Stomach smooth muscle (tissue), 2 donors: ENCODE results near the gene EPHB1.
"Not testable (repeated sequence)": the region's sequence is repeated elsewhere in the genome, so short reads cannot be mapped to it uniquely, and the experiment has no call there.

Experiments used
- H3K27ac ChIP-seq: one replicate; pipeline ENCODE4 v1.7.0; 2013; ENCODE audit warnings: mild to moderate bottlenecking, low read length, inconsistent platforms
- H3K27me3 ChIP-seq, 2 donors: one replicate each; pipeline ENCODE4 v1.7.0; 2013; ENCODE audit warnings: low read length in 2 of 2; ENCODE audit not compliant: insufficient read depth in 2 of 2, control insufficient read depth in 1 of 2
- H3K36me3 ChIP-seq, 2 donors: one replicate each; pipeline ENCODE4 v1.7.0; 2013; ENCODE audit warnings: low read length in 2 of 2; ENCODE audit not compliant: control insufficient read depth in 2 of 2, insufficient read depth in 2 of 2
- H3K4me1 ChIP-seq: one replicate; pipeline ENCODE4 v1.7.0; 2013; ENCODE audit warnings: low read length; ENCODE audit not compliant: control insufficient read depth, insufficient read depth
- H3K4me3 ChIP-seq, 2 donors: one replicate each; pipeline ENCODE4 v1.7.0; 2013; ENCODE audit warnings: low read length in 2 of 2
- H3K9ac ChIP-seq, 2 donors: one replicate each; pipeline ENCODE4 v1.7.0; 2013; ENCODE audit warnings: low read length in 2 of 2, mild to moderate bottlenecking in 1 of 2
- H3K9me3 ChIP-seq, 2 donors: one replicate each; pipeline ENCODE4 v1.7.0; 2013; ENCODE audit warnings: low read length in 2 of 2; ENCODE audit not compliant: control insufficient read depth in 2 of 2
- donor health status: healthy.
- donor health status: Pancreatic carcinoma.

The EPHB1 gene

GRCh38 chr3:135114551-135114950, 319.5 kb downstream of the EPHB1 start:
- not testable (repeated sequence) for H3K9me3 ChIP-seq, H3K4me3 ChIP-seq, H3K9ac ChIP-seq, H3K4me1 ChIP-seq, H3K36me3 ChIP-seq, H3K27ac ChIP-seq, H3K27me3 ChIP-seq

DNA sequence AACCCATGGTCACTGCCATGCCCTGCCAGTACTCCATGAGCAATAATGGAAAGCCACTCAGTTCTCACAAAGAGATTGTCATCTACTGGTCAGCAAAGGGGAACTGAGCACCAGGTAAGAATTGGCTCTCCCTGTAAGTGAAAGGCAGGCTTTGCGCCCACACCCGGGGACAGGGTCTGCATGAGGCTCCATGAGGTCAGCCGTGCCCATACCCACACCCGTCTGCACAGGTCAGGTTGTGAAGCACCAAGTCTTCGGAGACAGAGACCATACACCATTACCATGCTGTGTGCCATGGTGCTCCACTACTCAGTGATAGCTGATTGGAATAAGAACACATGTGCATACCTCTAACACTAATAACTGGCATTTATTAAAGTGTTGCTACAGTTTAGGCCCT, 322.9 kb downstream of the EPHB1 start:
- Histone ChIP-seq H3K27me3 (no peaks in the 10 kb centered on the region), H3K4me1 (no peaks in the 10 kb centered on the region), H3K36me3 (no peaks in the 10 kb centered on the region), H3K9me3 (no peaks in the 10 kb centered on the region), H3K27ac (no peak overlapping the region), H3K9ac (no peak overlapping the region), H3K4me3 (no peak overlapping the region)

DNA sequence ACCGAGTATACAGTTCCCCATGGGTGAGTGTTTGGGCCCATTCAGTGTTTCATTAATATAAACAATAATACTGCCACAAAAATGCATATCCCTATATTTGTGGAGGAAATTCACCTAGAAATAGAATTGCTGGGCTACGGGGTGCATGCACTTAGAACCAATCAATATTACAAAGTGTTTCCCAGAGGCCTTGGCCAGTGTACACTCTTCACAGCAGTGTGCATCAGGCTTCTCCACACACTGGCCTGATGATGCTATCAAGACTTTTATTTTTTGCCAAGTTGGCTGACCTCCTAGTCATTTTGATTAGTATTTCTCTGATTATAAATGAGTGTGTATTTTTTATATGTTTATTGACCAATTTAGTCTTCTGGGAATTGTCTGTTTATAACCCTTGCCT, 323.7 kb downstream of the EPHB1 start:
- H3K27ac ChIP-seq, result no peak overlapping the region
- H3K9me3 ChIP-seq, result no peaks in the 10 kb centered on the region
- no peak overlapping the region for H3K4me3 ChIP-seq
- no peaks in the 10 kb centered on the region for H3K36me3 ChIP-seq
- no peaks in the 10 kb centered on the region for H3K4me1 ChIP-seq
- H3K9ac ChIP-seq, result no peak overlapping the region
- H3K27me3 ChIP-seq, result no peaks in the 10 kb centered on the region

DNA sequence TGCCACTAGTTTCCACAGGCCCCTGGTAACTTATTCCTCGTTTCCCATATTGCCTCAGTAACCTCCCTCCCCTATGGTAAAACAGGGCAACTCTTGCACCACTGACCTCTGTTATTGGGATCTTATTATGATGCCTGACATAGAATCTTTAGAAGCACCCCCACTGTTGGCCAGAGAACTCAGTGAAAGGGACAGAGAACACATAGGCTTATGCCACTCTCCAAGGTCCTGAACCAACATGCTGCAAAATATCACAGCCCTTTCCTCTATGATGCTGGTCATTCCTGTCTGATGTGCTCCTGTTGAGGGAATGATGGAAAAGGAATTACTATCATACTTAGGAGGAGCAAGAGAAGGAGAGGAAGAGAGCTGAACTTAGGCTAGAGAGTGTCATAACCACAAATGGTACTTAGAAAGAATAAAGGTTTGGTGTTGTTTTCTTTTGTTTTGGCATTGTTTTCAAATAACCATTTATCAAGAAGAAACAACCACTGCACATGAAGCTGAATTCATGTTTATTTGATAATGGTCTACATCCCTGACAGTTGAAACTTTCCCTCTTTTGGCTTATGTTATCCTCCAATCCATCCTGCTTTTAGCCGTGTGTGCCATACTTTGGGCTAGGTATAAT, 330.2 kb downstream of the EPHB1 start:
- Histone ChIP-seq H3K27me3 (no peaks in the 10 kb centered on the region), H3K27ac (no peak overlapping the region), H3K36me3 (no peaks in the 10 kb centered on the region), H3K4me3 (no peak overlapping the region), H3K9ac (no peak overlapping the region), H3K4me1 (no peaks in the 10 kb centered on the region), H3K9me3 (peaks cover 0 to 2% of the 10 kb centered on the region in 2 donors)

- Histone ChIP-seq H3K27me3 (no peaks in the 10 kb centered on the region), H3K4me3 (no peak overlapping the region), H3K27ac (no peak overlapping the region), H3K36me3 (no peaks in the 10 kb centered on the region), H3K4me1 (no peaks in the 10 kb centered on the region), H3K9ac (no peak overlapping the region), H3K9me3 (peaks cover 0 to 2% of the 10 kb centered on the region in 2 donors)
These were observed 332.9 kb downstream of the EPHB1 start for GRCh38 chr3:135127946-135128470.

DNA sequence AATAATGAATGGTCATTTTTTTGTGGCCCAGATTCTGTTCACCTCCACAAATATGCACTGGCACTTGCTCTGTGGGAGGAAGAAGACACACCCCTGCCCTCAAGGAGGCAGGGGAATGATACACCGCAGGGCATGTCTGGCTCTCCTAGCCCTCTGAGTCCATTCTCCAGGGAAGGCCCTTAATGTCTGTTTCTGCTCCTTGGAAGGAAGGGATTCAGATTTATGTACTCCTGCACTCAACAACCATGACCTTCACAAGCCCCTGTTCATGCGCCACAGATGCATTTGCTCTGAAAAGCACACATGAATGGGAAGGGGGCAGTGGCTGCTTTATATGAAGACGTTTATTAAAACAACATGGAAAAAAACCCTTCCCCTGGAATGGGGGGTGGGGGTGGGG, 333.8 kb downstream of the EPHB1 start:
- Histone ChIP-seq H3K27ac (no peak overlapping the region), H3K9ac (no peak overlapping the region), H3K4me3 (no peak overlapping the region), H3K9me3 (peaks cover 0 to 2% of the 10 kb centered on the region in 2 donors), H3K4me1 (no peaks in the 10 kb centered on the region), H3K27me3 (no peaks in the 10 kb centered on the region), H3K36me3 (no peaks in the 10 kb centered on the region)

DNA sequence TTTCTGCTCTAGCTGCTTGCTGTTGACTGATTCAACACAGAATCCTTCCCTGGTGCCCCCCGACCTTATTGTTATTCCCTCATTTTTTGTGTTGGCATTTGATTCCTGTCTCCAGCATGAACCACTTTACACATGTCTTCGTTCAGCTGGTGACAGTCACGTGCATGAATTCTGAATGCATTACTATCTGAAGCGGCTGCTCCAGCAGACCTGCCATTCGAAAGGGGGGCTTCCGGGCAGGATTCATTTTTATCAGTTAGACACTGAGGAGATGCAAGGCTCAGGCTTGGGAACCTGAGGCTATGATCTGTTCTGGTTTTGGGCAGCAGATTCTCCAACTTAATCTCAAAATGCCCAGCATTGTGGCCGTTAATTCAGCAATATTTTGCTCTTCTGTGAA, 336.2 kb downstream of the EPHB1 start:
- Histone ChIP-seq H3K27me3 (peaks cover 0 to 2% of the 10 kb centered on the region in 2 donors), H3K4me3 (no peak overlapping the region), H3K9ac (no peak overlapping the region), H3K9me3 (peaks cover 0 to 2% of the 10 kb centered on the region in 2 donors), H3K36me3 (no peaks in the 10 kb centered on the region), H3K27ac (no peak overlapping the region), H3K4me1 (no peaks in the 10 kb centered on the region)

GRCh38 chr3:135133905-135134683, 339.0 kb downstream of the EPHB1 start:
- Histone ChIP-seq H3K36me3 (no peaks in the 10 kb centered on the region), H3K27me3 (peaks cover 0 to 2% of the 10 kb centered on the region in 2 donors), H3K9me3 (no peaks in the 10 kb centered on the region), H3K4me3 (no peak overlapping the region), H3K9ac (no peak overlapping the region), H3K27ac (no peak overlapping the region), H3K4me1 (no peaks in the 10 kb centered on the region)

- Histone ChIP-seq H3K27me3 (peaks cover 0 to 2% of the 10 kb centered on the region in 2 donors), H3K4me1 (no peaks in the 10 kb centered on the region), H3K4me3 (no peak overlapping the region), H3K36me3 (no peaks in the 10 kb centered on the region), H3K9ac (no peak overlapping the region), H3K9me3 (no peaks in the 10 kb centered on the region), H3K27ac (no peak overlapping the region)
These were observed 339.6 kb downstream of the EPHB1 start for GRCh38 chr3:135134684-135135075.

GRCh38 chr3:135135445-135135844, 340.4 kb downstream of the EPHB1 start:
- Histone ChIP-seq H3K4me1 (no peaks in the 10 kb centered on the region), H3K27ac (no peak overlapping the region), H3K27me3 (peaks cover 0 to 2% of the 10 kb centered on the region in 2 donors), H3K9ac (no peak overlapping the region), H3K36me3 (no peaks in the 10 kb centered on the region), H3K9me3 (no peaks in the 10 kb centered on the region), H3K4me3 (no peak overlapping the region)
